T-helper 1 cell treated with Interleukin-12 subunit alpha and Interleukin-12 subunit beta and Interleukin-4 antibody, amounts not matched to agents 30 ng/mL and 1 ng/mL, for 36 hours (primary cell): ENCODE data around the gene RPA1. TPM values are rescaled to one million over a fixed set of nuclear protein-coding genes. Genes with fewer than 3 reads are reported as not detected.

ENCODE experiments used
- intact Hi-C: fragments of 100-400 bp; cut with micrococcal nuclease; formaldehyde crosslinking; loops from one replicate; pipeline ENCODE4 v1.15.1; 2024
- total RNA-seq: library from RNA; stranded (reverse); gene quantifications from 2 replicates; pipeline ENCODE4 v1.2.3, GENCODE V29; 2022

The RPA1 gene
- total RNA-seq, 1 donor from 2014 or later: 281 TPM

GRCh38 chr17:1907909-1908698 lies 78.3 kb downstream of the RPA1 start:
- intact Hi-C loops: loop anchor here (1.0 to 5.0 kb wide), 4 partner anchors 117 to 444 kb away; partner anchors contain the start of genes DPH1 and RTN4RL1

GRCh38 chr17:1908699-1909309 lies 79.0 kb downstream of the RPA1 start:
- intact Hi-C loops: loop anchor here (1.0 to 5.0 kb wide), 4 partner anchors 116 to 443 kb away; partner anchors contain the start of genes DPH1 and RTN4RL1

DNA sequence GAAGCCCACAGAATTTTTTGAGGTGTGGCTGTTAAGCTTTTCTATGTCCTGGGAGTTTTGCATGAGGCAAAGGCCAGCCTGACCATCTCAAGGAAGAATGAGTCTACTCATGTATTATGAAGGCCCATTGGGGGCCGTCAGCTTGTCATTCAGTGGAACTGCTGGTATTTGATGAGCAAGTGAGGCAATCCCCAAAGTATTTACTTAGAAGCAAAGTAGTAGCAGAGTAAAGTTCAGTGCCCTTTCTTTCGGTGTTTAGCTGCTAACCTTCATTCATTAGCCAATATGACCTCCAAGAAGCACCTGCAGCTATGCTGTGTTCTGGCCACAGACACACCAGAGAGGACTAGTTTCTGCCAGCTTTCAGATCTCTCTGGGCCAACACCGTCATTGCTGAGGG lies 80.2 kb downstream of the RPA1 start:
- intact Hi-C loops: loop anchor here (5.0 kb wide), 1 partner anchor 442 kb away; no protein-coding TSS in a partner anchor

- intact Hi-C loops: no loop called here
These were observed 82.3 kb downstream of the RPA1 start for GRCh38 chr17:1912146-1912545.

DNA sequence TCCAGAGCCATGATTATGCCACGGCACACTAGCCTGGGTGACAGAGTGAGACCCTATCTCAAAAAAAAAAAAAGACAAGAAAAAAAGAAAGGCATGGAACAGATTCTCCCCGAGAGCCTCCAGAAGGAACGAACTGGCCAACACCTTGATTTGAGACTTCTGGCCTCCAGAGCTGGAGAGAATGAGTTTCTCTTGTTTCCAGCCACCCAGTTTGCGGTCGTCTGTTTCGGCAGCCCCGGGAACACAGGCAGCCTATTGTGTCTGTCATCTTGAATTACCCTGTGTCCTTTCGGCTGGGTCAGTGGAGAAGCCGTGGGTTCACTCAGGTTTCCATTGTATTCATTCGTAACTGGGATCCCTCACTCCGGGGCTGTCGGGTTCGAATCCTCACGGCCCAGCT lies 83.9 kb downstream of the RPA1 start:
- intact Hi-C loops: no loop called here

- intact Hi-C loops: no loop called here
These were observed 84.9 kb downstream of the RPA1 start for GRCh38 chr17:1914661-1915083.

- intact Hi-C loops: no loop called here
These were observed 86.1 kb downstream of the RPA1 start for GRCh38 chr17:1915889-1916288.

- intact Hi-C loops: no loop called here
These were observed 86.5 kb downstream of the RPA1 start for GRCh38 chr17:1916316-1916715.

DNA sequence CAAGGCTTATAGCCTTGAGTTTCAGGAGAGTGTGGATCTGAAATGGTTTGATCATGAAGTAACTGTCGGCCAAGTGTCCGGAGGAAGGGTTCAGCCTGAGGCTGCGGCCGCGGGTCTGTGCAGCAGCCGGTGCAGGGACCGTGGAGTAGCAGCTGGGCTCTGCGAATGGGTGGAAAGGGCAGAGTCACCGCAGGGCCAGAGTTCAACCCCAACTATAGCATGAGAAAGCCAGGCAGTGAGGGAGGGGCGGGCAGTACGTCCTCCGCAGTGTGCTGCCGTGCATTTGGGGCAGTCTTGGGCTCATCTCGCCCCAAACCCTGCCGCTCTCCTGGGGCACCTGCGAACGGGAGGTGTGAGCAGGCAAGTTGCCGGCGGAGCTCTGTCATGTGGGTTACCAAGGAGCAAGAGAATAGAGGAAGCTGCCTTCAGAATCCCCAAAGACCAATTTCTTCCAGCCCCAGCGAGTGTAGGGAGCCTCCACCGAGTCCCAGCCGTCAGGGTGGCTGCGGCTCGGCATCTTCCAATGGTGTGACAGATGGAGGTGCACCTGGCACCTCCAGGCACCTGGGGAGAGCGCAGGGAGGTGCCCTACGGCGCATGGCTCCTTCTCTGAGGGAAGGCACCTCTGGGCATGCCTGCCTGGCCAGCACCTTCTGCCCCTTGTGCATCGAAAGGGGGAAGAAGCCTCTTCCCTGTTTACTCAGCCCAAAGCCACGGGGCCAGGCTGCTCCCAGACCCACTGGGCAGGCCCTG lies 87.3 kb downstream of the RPA1 start:
- intact Hi-C loops: no loop called here

- intact Hi-C loops: no loop called here
These were observed 88.7 kb downstream of the RPA1 start for GRCh38 chr17:1918346-1919162.

- intact Hi-C loops: no loop called here
These were observed 89.4 kb downstream of the RPA1 start for GRCh38 chr17:1919201-1919600.

DNA sequence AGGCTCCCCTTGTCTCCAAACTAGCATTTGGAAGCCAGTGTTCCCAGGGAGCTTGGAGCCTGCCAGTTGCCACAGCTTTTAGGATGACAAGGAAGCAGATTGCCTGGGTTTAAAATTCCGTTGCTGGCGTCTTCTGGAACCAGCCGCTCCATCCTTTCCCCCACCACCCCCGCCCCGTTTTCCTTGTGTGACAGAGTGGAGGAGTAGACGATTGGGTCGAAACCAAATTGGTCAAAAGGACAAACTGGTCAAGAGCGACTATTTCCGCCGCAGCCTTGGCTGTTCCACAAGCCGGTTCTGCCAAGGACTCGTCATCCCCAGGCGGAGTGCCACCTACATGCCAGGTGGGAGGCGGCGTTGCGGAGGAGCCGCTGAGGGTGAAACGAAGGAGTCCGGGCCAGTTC lies 91.1 kb downstream of the RPA1 start:
- intact Hi-C loops: no loop called here

DNA sequence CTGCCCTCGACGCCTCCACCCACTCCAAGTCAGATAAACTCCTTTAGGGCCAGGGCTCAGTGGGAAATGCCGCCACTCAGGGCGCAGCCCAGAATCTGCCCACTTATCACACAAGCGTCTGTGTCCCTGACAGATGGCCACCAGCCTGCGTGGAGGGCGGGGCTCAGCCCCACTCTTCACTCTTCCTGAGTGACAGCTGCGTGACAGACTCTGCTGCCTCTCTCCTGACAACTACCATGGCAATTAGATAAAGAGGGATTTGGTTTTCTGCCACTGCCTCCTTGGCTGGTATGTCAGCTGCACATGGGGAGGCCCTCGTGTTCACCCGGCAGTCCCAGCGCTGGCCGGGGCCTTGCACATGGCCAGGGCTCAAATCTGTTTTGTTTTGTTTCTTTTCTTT lies 99.2 kb downstream of the RPA1 start:
- intact Hi-C loops: no loop called here

- intact Hi-C loops: no loop called here
These were observed 100.5 kb downstream of the RPA1 start for GRCh38 chr17:1930337-1930645.

DNA sequence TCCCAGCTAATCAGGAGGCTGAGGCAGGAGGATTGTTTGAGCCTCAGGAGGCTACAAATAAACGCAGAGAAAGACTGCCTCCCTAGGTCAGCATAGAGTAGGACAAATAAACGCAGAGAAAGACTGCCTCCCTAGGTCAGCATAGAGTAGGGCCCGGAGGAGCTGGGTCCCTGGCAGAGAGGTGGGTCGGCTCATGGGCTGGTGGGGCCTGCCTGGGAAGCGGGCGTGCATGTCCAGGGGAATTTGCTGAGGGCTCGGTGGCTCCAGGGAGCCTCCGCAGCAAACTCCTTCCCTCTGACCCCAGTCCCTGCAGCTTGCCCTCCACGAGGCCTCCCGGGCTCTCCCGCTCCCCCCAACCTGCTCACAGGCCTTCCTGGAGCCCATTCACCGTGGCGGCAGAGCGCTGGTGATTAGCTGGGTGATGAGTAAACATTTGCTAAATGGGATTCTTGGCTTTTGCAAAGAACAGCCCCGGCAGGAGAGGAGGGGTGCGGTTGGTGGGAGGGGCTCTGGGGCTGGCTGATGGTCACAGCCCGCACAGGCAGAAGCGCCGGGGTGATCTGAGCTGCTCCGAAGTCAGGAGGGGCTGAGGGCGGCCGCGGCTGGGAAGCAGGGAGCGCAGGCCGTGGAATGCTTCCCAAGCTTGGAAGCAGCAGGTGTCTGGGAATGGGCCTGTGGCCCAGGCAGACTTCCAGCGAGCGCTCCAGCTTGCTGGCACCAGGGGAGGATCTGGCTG lies 102.2 kb downstream of the RPA1 start:
- intact Hi-C loops: no loop called here

- intact Hi-C loops: no loop called here
These were observed 104.3 kb downstream of the RPA1 start for GRCh38 chr17:1933875-1934715.

- intact Hi-C loops: no loop called here
These were observed 105.1 kb downstream of the RPA1 start for GRCh38 chr17:1934901-1935300.

- intact Hi-C loops: no loop called here
These were observed 107.0 kb downstream of the RPA1 start for GRCh38 chr17:1936766-1937165.

GRCh38 chr17:1937461-1937860 lies 107.7 kb downstream of the RPA1 start:
- intact Hi-C loops: no loop called here
